Measurements from ENCODE around the gene FBXL19.

DNA sequence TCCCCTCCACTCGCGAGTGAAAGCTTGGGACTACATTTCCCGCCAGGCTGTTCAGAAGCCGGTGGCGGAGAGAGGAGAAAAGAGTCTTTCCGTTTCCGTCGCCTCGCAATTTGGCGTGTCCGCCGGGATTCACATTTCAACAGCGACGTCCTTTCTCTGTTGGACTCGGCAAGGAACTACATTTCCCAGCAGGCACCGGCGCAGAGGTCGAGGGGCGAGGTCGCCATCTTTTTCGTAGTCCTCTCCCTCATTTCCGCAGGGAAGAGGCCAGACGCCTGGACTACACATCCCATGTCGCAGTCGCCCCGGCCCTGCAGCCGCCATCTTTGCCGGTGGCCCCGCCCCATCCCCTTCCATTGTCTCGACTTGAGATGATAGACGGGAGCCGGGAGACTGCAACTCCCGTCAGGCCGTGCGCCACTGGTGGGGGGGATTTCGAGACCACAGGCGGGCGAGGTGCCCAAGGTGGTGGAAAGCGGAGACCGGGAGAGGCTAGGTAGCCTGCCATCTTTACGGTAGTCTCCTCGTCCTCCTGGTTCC lies 882 bp upstream of the FBXL19 start:
- TF ChIP-seq, protein P1, sequence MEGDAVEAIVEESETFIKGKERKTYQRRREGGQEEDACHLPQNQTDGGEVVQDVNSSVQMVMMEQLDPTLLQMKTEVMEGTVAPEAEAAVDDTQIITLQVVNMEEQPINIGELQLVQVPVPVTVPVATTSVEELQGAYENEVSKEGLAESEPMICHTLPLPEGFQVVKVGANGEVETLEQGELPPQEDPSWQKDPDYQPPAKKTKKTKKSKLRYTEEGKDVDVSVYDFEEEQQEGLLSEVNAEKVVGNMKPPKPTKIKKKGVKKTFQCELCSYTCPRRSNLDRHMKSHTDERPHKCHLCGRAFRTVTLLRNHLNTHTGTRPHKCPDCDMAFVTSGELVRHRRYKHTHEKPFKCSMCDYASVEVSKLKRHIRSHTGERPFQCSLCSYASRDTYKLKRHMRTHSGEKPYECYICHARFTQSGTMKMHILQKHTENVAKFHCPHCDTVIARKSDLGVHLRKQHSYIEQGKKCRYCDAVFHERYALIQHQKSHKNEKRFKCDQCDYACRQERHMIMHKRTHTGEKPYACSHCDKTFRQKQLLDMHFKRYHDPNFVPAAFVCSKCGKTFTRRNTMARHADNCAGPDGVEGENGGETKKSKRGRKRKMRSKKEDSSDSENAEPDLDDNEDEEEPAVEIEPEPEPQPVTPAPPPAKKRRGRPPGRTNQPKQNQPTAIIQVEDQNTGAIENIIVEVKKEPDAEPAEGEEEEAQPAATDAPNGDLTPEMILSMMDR (IDR thresholded peaks at IDR 0.05), result no peak
- TF ChIP-seq EZH2 (IDR thresholded peaks at IDR 0.05; ENCODE audit: borderline replicate concordance, insufficient read depth, low read depth, low read length, poor library complexity, severe bottlenecking), result no peak

All from B cell (primary cell).